ENCODE results near the gene CEP131.

The CEP131 gene

GRCh38 chr17:81197409-81197795 lies 25.4 kb downstream of the CEP131 start:
- DNase-seq = no peak

GRCh38 chr17:81196505-81197408 lies 26.0 kb downstream of the CEP131 start:
- no peak for DNase-seq

- no peak for DNase-seq
Measured at GRCh38 chr17:81195941-81196495, 26.7 kb downstream of the CEP131 start.

- no peak for DNase-seq
Measured at GRCh38 chr17:81194941-81195901, 27.5 kb downstream of the CEP131 start.

- DNase-seq = no peak
Measured at GRCh38 chr17:81194225-81194760, 28.5 kb downstream of the CEP131 start.

GRCh38 chr17:81193470-81194224 lies 29.1 kb downstream of the CEP131 start:
- no peak for DNase-seq

- no peak for DNase-seq
Measured at GRCh38 chr17:81193051-81193410, 29.7 kb downstream of the CEP131 start.

GRCh38 chr17:81192386-81193050 lies 30.2 kb downstream of the CEP131 start:
- no peak for DNase-seq

GRCh38 chr17:81191646-81192045 lies 31.1 kb downstream of the CEP131 start:
- no peak for DNase-seq

GRCh38 chr17:81191116-81191515 lies 31.6 kb downstream of the CEP131 start:
- no peak for DNase-seq

GRCh38 chr17:81190591-81190990 lies 32.2 kb downstream of the CEP131 start:
- no peak for DNase-seq

GRCh38 chr17:81189670-81190530 lies 32.9 kb downstream of the CEP131 start:
- peak; percentile 5 for DNase-seq

- no peak for DNase-seq
Measured at GRCh38 chr17:81189016-81189415, 33.7 kb downstream of the CEP131 start.

GRCh38 chr17:81188491-81188840 lies 34.3 kb downstream of the CEP131 start:
- DNase-seq = no peak

GRCh38 chr17:81187586-81188490 lies 34.9 kb downstream of the CEP131 start:
- DNase-seq = no peak

GRCh38 chr17:81187120-81187519 lies 35.6 kb downstream of the CEP131 start:
- no peak for DNase-seq

- no peak for DNase-seq
Measured at GRCh38 chr17:81186203-81186602, 36.6 kb downstream of the CEP131 start.

GRCh38 chr17:81184555-81184954 lies 38.2 kb downstream of the CEP131 start:
- DNase-seq = no peak

- DNase-seq = no peak
Measured at GRCh38 chr17:81183807-81184206, 39.0 kb downstream of the CEP131 start.

- DNase-seq = no peak
Measured at GRCh38 chr17:81183316-81183715, 39.4 kb downstream of the CEP131 start.

All from HCEC 1CT (cell line).